Calu3 (cell line): Measurements from ENCODE around the gene FAM107B. TPM values are rescaled to one million over a fixed set of nuclear protein-coding genes. Genes with fewer than 3 reads are reported as not detected.

ENCODE experiments used
- BruUV-seq: library from RNA; stranded (reverse); fragments of 400-500 nt; replicated peaks from 2 replicates; lab custom pipeline; 2021; lab: Mats Ljungman, UMichigan
- CTCF ChIA-PET: fragments of 300-600 bp; sonication (Branson Sonifier 250); formaldehyde crosslinking; loops from one replicate; lab custom pipeline; 2022; ENCODE audit warnings: antibody characterized with exemption; lab: Charles Lee
- DNase-seq: peaks from one replicate; pipeline ENCODE4 v3.0.0; 2022
- H3K27ac Mint-ChIP-seq: one replicate; pipeline ENCODE4 v1.8.0; 2022; ENCODE audit warnings: mixed read lengths; ENCODE audit not compliant: unreplicated experiment
- H3K27me3 Mint-ChIP-seq: one replicate; pipeline ENCODE4 v1.8.0; 2022; ENCODE audit warnings: mixed read lengths; ENCODE audit not compliant: unreplicated experiment
- H3K36me3 Mint-ChIP-seq: one replicate; pipeline ENCODE4 v1.8.0; 2022; ENCODE audit warnings: mild to moderate bottlenecking, moderate library complexity, mixed read lengths; ENCODE audit not compliant: insufficient read depth, unreplicated experiment
- H3K4me1 Mint-ChIP-seq: one replicate; pipeline ENCODE4 v1.8.0; 2022; ENCODE audit warnings: mild to moderate bottlenecking, low read depth, mixed read lengths; ENCODE audit not compliant: unreplicated experiment
- H3K4me3 Mint-ChIP-seq: one replicate; pipeline ENCODE4 v1.8.0; 2022; ENCODE audit warnings: mild to moderate bottlenecking, low read depth, moderate library complexity, mixed read lengths; ENCODE audit not compliant: unreplicated experiment
- H3K9me3 Mint-ChIP-seq: one replicate; pipeline ENCODE4 v1.8.0; 2022; ENCODE audit warnings: low read depth, mixed read lengths; ENCODE audit not compliant: unreplicated experiment
- CTCF ChIP-seq: fragments of 200-600 bp; IDR thresholded peaks from one replicate; pipeline ENCODE4 v1.8.0; 2022; ENCODE audit warnings: antibody characterized with exemption; ENCODE audit not compliant: unreplicated experiment
- intact Hi-C: fragments of 100-400 bp; cut with micrococcal nuclease; formaldehyde crosslinking; loops from one replicate; pipeline ENCODE4 v1.10.0; 2022; ENCODE audit not compliant: unreplicated experiment
- total RNA-seq: library from RNA; stranded (reverse); gene quantifications from 2 replicates; pipeline ENCODE4 v1.2.3, GENCODE V29; 2022

The FAM107B gene
- total RNA-seq, 1 experiment from 2014 or later, result 168 TPM

GRCh38 chr10:14648946-14649345, 125.8 kb downstream of the FAM107B start:
- BruUV-seq, result no TSS peak
- Mint-ChIP-seq H3K27me3 (no peaks in the 10 kb centered on the region), H3K4me3 (no peak overlapping the region), H3K36me3 (peaks cover 7% of the 10 kb centered on the region), H3K4me1 (peaks cover 23% of the 10 kb centered on the region), H3K27ac (no peak overlapping the region), H3K9me3 (peaks cover 4% of the 10 kb centered on the region)
- no peak for DNase-seq
- no peak for TF ChIP-seq CTCF
- intact Hi-C loops, result no loop called here
- CTCF ChIA-PET, result no interaction called here

- TF ChIP-seq CTCF, result no peak
- Mint-ChIP-seq H3K4me3 (no peak overlapping the region), H3K4me1 (peaks cover 15% of the 10 kb centered on the region), H3K27me3 (no peaks in the 10 kb centered on the region), H3K27ac (no peak overlapping the region), H3K9me3 (peaks cover 4% of the 10 kb centered on the region), H3K36me3 (no peaks in the 10 kb centered on the region)
- CTCF ChIA-PET, result no interaction called here
- intact Hi-C loops, result no loop called here
- BruUV-seq, result no TSS peak
- DNase-seq, result peak; percentile 32
Measured at GRCh38 chr10:14648005-14648765, 126.5 kb downstream of the FAM107B start.

- no peak overlapping the region for H3K4me3 Mint-ChIP-seq
- BruUV-seq, result no TSS peak
- TF ChIP-seq CTCF, result no peak
- CTCF ChIA-PET, result no interaction called here
- intact Hi-C loops, result no loop called here
- H3K27ac Mint-ChIP-seq, result no peak overlapping the region
- no peaks in the 10 kb centered on the region for H3K27me3 Mint-ChIP-seq
- no peak for DNase-seq
- no peaks in the 10 kb centered on the region for H3K36me3 Mint-ChIP-seq
- H3K4me1 Mint-ChIP-seq, result no peaks in the 10 kb centered on the region
- peaks cover 2% of the 10 kb centered on the region for H3K9me3 Mint-ChIP-seq
Measured at GRCh38 chr10:14645239-14645960, 129.3 kb downstream of the FAM107B start.

GRCh38 chr10:14639637-14640036, 135.1 kb downstream of the FAM107B start:
- Mint-ChIP-seq H3K27ac (no peak overlapping the region), H3K27me3 (no peaks in the 10 kb centered on the region), H3K9me3 (peaks cover 5% of the 10 kb centered on the region), H3K4me1 (no peaks in the 10 kb centered on the region), H3K4me3 (no peak overlapping the region), H3K36me3 (no peaks in the 10 kb centered on the region)
- intact Hi-C loops, result no loop called here
- no peak for TF ChIP-seq CTCF
- DNase-seq, result no peak
- CTCF ChIA-PET, result no interaction called here
- BruUV-seq, result no TSS peak
